KMS-11 (cell line): Measurements from ENCODE around the gene TMEM151A.

Experiments
- H2AFZ ChIP-seq: fragments of 200-600 bp; sonication (generic); 2 replicates; pipeline ENCODE4 v1.6.1; 2016; ENCODE audit warnings: antibody characterized with exemption, mixed run types, low read depth
- H3K27ac ChIP-seq: fragments of 200-600 bp; sonication (generic); 2 replicates; pipeline ENCODE4 v1.6.1; 2016; ENCODE audit warnings: mild to moderate bottlenecking, mixed run types
- H3K27me3 ChIP-seq: fragments of 200-600 bp; sonication (generic); 2 replicates; pipeline ENCODE4 v1.6.1; 2017; ENCODE audit warnings: mild to moderate bottlenecking, low read depth, mixed run types, moderate library complexity; ENCODE audit not compliant: insufficient read depth
- H3K36me3 ChIP-seq: fragments of 200-600 bp; sonication (generic); 2 replicates; pipeline ENCODE4 v1.6.1; 2017; ENCODE audit warnings: mild to moderate bottlenecking, mixed run types; ENCODE audit not compliant: insufficient read depth
- H3K4me1 ChIP-seq: fragments of 200-600 bp; sonication (generic); 2 replicates; pipeline ENCODE4 v1.6.1; 2016; ENCODE audit warnings: mild to moderate bottlenecking, low read depth, mixed run types; ENCODE audit not compliant: poor library complexity, severe bottlenecking
- H3K4me2 ChIP-seq: fragments of 200-600 bp; sonication (generic); 2 replicates; pipeline ENCODE4 v1.7.0; 2016; ENCODE audit warnings: mild to moderate bottlenecking, mixed run types
- H3K4me3 ChIP-seq: fragments of 200-600 bp; sonication (generic); IDR thresholded peaks from 2 replicates; pipeline ENCODE4 v1.6.1; 2017; ENCODE audit warnings: low read depth, low read length, mixed read lengths; ENCODE audit not compliant: insufficient read depth
- H3K79me2 ChIP-seq: fragments of 200-600 bp; sonication (generic); 2 replicates; pipeline ENCODE4 v1.6.1; 2016; ENCODE audit warnings: low read depth, mixed run types; ENCODE audit not compliant: insufficient read depth
- H3K9ac ChIP-seq: fragments of 200-600 bp; sonication (generic); 2 replicates; pipeline ENCODE4 v1.6.1; 2016; ENCODE audit warnings: mild to moderate bottlenecking, mixed run types
- H4K20me1 ChIP-seq: fragments of 200-600 bp; sonication (generic); 2 replicates; pipeline ENCODE4 v1.6.1; 2016; ENCODE audit warnings: mild to moderate bottlenecking, mixed run types; ENCODE audit not compliant: insufficient read depth
- CTCF ChIP-seq: fragments of 200-600 bp; sonication (generic); conservative IDR thresholded peaks from 2 replicates; pipeline ENCODE4 v1.6.1; 2017; ENCODE audit warnings: low read depth, mild to moderate bottlenecking, antibody characterized with exemption, low read length, moderate library complexity, mixed read lengths

TMEM151A gene

GRCh38 chr11:66268244-66268951 lies 23.3 kb upstream of the TMEM151A start, which contains the start of gene RAB1B:
Gene RAB1B, plus strand, starts transcription at chr11:66268639. Its CDS starts 41 bp downstream, at chr11:66268680.
- TF ChIP-seq CTCF: no peak
- H3K4me3 ChIP-seq: peak within 1 kb of the TSS; percentile 18
- no peaks in the 10 kb centered on the region for H3K27me3 ChIP-seq
- H3K79me2 ChIP-seq: peaks cover 31% of the 10 kb centered on the region
- H3K36me3 ChIP-seq: 0 out of 2 replicates have a peak, but pooled peaks cover 1% of the 10 kb centered on the region
- H3K4me1 ChIP-seq: peaks cover 21% of the 10 kb centered on the region
- H3K27ac ChIP-seq: peak within 1 kb of the TSS; percentile 68
- peak within 1 kb of the TSS; percentile 69 for H3K4me2 ChIP-seq
- peak within 1 kb of the TSS; percentile 51 for H3K9ac ChIP-seq
- H2AFZ ChIP-seq: peak within 1 kb of the TSS; percentile 58; the same call in 1 of the 2 replicates
- H4K20me1 ChIP-seq: no peaks in the 10 kb centered on the region

GRCh38 chr11:66268952-66269905 lies 22.5 kb upstream of the TMEM151A start:
- Histone ChIP-seq H4K20me1 (no peaks in the 10 kb centered on the region), H3K4me1 (peaks cover 21% of the 10 kb centered on the region), H3K27me3 (no peaks in the 10 kb centered on the region), H3K4me3 (peak overlapping the region; percentile 18), H3K27ac (peak overlapping the region; percentile 40; the same call in 1 of the 2 replicates), H3K9ac (peak overlapping the region; percentile 51), H3K36me3 (0 out of 2 replicates have a peak, but pooled peaks cover 2% of the 10 kb centered on the region), H3K4me2 (peak overlapping the region; percentile 36), H2AFZ (peak overlapping the region; percentile 17; the same call in 1 of the 2 replicates), H3K79me2 (peaks cover 31% of the 10 kb centered on the region)
- peak; percentile 14 for TF ChIP-seq CTCF

GRCh38 chr11:66271816-66272215 lies 19.9 kb upstream of the TMEM151A start:
- peaks cover 31% of the 10 kb centered on the region for H3K79me2 ChIP-seq
- no peak overlapping the region for H3K27ac ChIP-seq
- H3K36me3 ChIP-seq: 0 out of 2 replicates have a peak, but pooled peaks cover 2% of the 10 kb centered on the region
- H3K4me2 ChIP-seq: no peak overlapping the region
- H3K4me1 ChIP-seq: peaks cover 21% of the 10 kb centered on the region
- H3K27me3 ChIP-seq: no peaks in the 10 kb centered on the region
- H4K20me1 ChIP-seq: no peaks in the 10 kb centered on the region
- H3K9ac ChIP-seq: no peak overlapping the region
- H2AFZ ChIP-seq: no peak overlapping the region
- H3K4me3 ChIP-seq: no peak overlapping the region
- no peak for TF ChIP-seq CTCF

GRCh38 chr11:66272596-66272995 lies 19.1 kb upstream of the TMEM151A start:
- no peak overlapping the region for H3K4me2 ChIP-seq
- TF ChIP-seq CTCF: no peak
- H2AFZ ChIP-seq: no peak overlapping the region
- H4K20me1 ChIP-seq: no peaks in the 10 kb centered on the region
- peaks cover 24% of the 10 kb centered on the region for H3K4me1 ChIP-seq
- no peak overlapping the region for H3K9ac ChIP-seq
- no peak overlapping the region for H3K4me3 ChIP-seq
- 0 out of 2 replicates have a peak, but pooled peaks cover 2% of the 10 kb centered on the region for H3K36me3 ChIP-seq
- peaks cover 31% of the 10 kb centered on the region for H3K79me2 ChIP-seq
- no peak overlapping the region for H3K27ac ChIP-seq
- no peaks in the 10 kb centered on the region for H3K27me3 ChIP-seq
